Small intestine (tissue), 7 donors: ENCODE results near the gene AHDC1. TPM values are rescaled to one million over a fixed set of nuclear protein-coding genes. Genes with fewer than 3 reads are reported as not detected.
A peak's percentile ranks its signal among the peaks of the same experiment; 100 is the strongest.

Experiments used
- DNase-seq, 2 donors: peaks; one replicate each; pipeline versions ENCODE4 v3.0.0 to v3.0.0-alpha.2; 2013
- FAIRE-seq: peaks from 2 replicates; lab custom pipeline; 2012; peaks lifted over from hg19 to GRCh38; lab: Jason Lieb, UNC
- H3K27ac ChIP-seq, 3 donors: one replicate each; pipeline ENCODE4 v1.5.1; 2013; ENCODE audit warnings: low read length in 2 of 3, mild to moderate bottlenecking in 2 of 3, control low read depth in 1 of 3, inconsistent platforms in 1 of 3, low read depth in 1 of 3, moderate library complexity in 1 of 3
- H3K27me3 ChIP-seq, 3 donors: one replicate each; pipeline ENCODE4 v1.6.1; 2013; ENCODE audit warnings: low read length in 3 of 3, inconsistent platforms in 1 of 3; ENCODE audit not compliant: control insufficient read depth in 3 of 3, insufficient read depth in 3 of 3
- H3K36me3 ChIP-seq, 3 donors: one replicate each; pipeline ENCODE4 v1.6.1; 2013; ENCODE audit warnings: low read length in 3 of 3, inconsistent platforms in 1 of 3, low read depth in 1 of 3, mild to moderate bottlenecking in 1 of 3, moderate library complexity in 1 of 3; ENCODE audit not compliant: control insufficient read depth in 3 of 3, insufficient read depth in 2 of 3
- H3K4me1 ChIP-seq, 3 donors: one replicate each; pipeline ENCODE4 v1.6.1; 2013; ENCODE audit warnings: low read length in 2 of 3, inconsistent platforms in 1 of 3, low read depth in 1 of 3, mild to moderate bottlenecking in 1 of 3, moderate library complexity in 1 of 3; ENCODE audit not compliant: control insufficient read depth in 3 of 3, insufficient read depth in 2 of 3
- H3K4me3 ChIP-seq, 3 donors: one replicate each; pipeline ENCODE4 v1.5.1; 2013; ENCODE audit warnings: low read length in 3 of 3, control low read depth in 1 of 3, inconsistent platforms in 1 of 3, low read depth in 1 of 3, mild to moderate bottlenecking in 1 of 3, moderate library complexity in 1 of 3
- H3K9me3 ChIP-seq, 2 donors: one replicate each; pipeline ENCODE4 v1.6.1; 2013; ENCODE audit warnings: low read depth in 1 of 2, low read length in 1 of 2; ENCODE audit not compliant: control insufficient read depth in 2 of 2, insufficient read depth in 1 of 2
- WGBS, 3 donors: extraction: QIAGEN DNeasy Blood & Tissue Kit; methylation state at CpG; one replicate each; pipeline ENCODE4 v1.1.7; 2013; 5-methylcytosine and 5-hydroxymethylcytosine counted together
- polyA plus RNA-seq, 4 donors: library from polyadenylated mRNA; stranded (reverse) in 3 of 4; unstranded in 1 of 4; fragments of 200-250 nt in 3 of 4; fragments of 120-200 nt in 1 of 4; gene quantifications; one replicate each; pipeline versions ENCODE4 v1.2.1 to v1.2.3, GENCODE V29; 2013
- donor health status: healthy with polysubstance abuse.
- donor health status: control.
- donor health status: control.
- donor health status: Bipolar disorder and iron deficiency.
- donor health status: healthy.

The AHDC1 gene
- polyA plus RNA-seq, 4 donors: 3.5 to 17.4 (median 6.9) TPM

GRCh38 chr1:27635396-27636142 lies 31.6 kb upstream of the AHDC1 start:
- Histone ChIP-seq H3K27me3 (peaks cover 0 to 50% (median 0%) of the 10 kb centered on the region in 3 donors), H3K9me3 (no peaks in the 10 kb centered on the region), H3K36me3 (no peaks in the 10 kb centered on the region), H3K4me1 (peaks cover 0 to 4% (median 0%) of the 10 kb centered on the region in 3 donors), H3K4me3 (no peak overlapping the region), H3K27ac (no peak overlapping the region)
- DNase-seq (no peak), FAIRE-seq (no peak)
- WGBS, 3 donors: 82 to 86% (median 83%) methylated on average over 11 of the region's 11 CpGs

GRCh38 chr1:27634985-27635367 lies 31.0 kb upstream of the AHDC1 start, which contains the start of gene FGR:
FGR (minus strand) TSS chr1:27635185; CDS start chr1:27623916, 11,269 bp downstream.
- peak within 1 kb of the TSS; percentile 25 to 33 (median 32) for H3K4me3 ChIP-seq
- no peak for FAIRE-seq
- DNase-seq: no peak
- no peaks in the 10 kb centered on the region for H3K36me3 ChIP-seq
- peaks cover 0 to 51% (median 0%) of the 10 kb centered on the region in 3 donors for H3K27me3 ChIP-seq
- H3K27ac ChIP-seq: peak within 1 kb of the TSS in 1 of 3 donors; percentile 75
- no peaks in the 10 kb centered on the region for H3K9me3 ChIP-seq
- H3K4me1 ChIP-seq: peaks cover 0 to 4% (median 0%) of the 10 kb centered on the region in 3 donors
- WGBS, 3 donors: 26 to 31% (median 26%) methylated on average over 14 to 28 of the region's 28 CpGs

- Histone ChIP-seq H3K4me1 (peaks cover 0 to 4% (median 0%) of the 10 kb centered on the region in 3 donors), H3K27ac (peak overlapping the region in 1 of 3 donors; percentile 75), H3K27me3 (peaks cover 0 to 51% (median 0%) of the 10 kb centered on the region in 3 donors), H3K4me3 (peak overlapping the region; percentile 25 to 33 (median 32)), H3K36me3 (no peaks in the 10 kb centered on the region), H3K9me3 (no peaks in the 10 kb centered on the region)
- FAIRE-seq (no peak), DNase-seq (peak in 1 of 2 donors; percentile 53)
- WGBS, 3 donors: 4 to 7% (median 5%) methylated on average over 38 to 63 of the region's 63 CpGs
These were observed 30.4 kb upstream of the AHDC1 start for GRCh38 chr1:27634177-27634984.

GRCh38 chr1:27633640-27634176 lies 29.8 kb upstream of the AHDC1 start:
- FAIRE-seq (no peak), DNase-seq (no peak)
- H3K36me3 ChIP-seq: no peaks in the 10 kb centered on the region
- peaks cover 0 to 4% (median 0%) of the 10 kb centered on the region in 3 donors for H3K4me1 ChIP-seq
- peak overlapping the region in 1 of 3 donors; percentile 75 for H3K27ac ChIP-seq
- peak overlapping the region in 2 of 3 donors; percentile 32 to 33 for H3K4me3 ChIP-seq
- H3K27me3 ChIP-seq: peaks cover 0 to 56% (median 0%) of the 10 kb centered on the region in 3 donors
- no peaks in the 10 kb centered on the region for H3K9me3 ChIP-seq
- 25 to 31% (median 26%) methylated on average over 17 of the region's 17 CpGs for WGBS, 3 donors

- Histone ChIP-seq H3K27me3 (peaks cover 0 to 59% (median 0%) of the 10 kb centered on the region in 3 donors), H3K4me3 (no peak overlapping the region), H3K9me3 (no peaks in the 10 kb centered on the region), H3K36me3 (no peaks in the 10 kb centered on the region), H3K4me1 (peaks cover 0 to 4% (median 0%) of the 10 kb centered on the region in 3 donors), H3K27ac (peak overlapping the region in 1 of 3 donors; percentile 75)
- DNase-seq: no peak
- 69 to 82% (median 79%) methylated on average over 5 of the region's 5 CpGs for WGBS, 3 donors
- no peak for FAIRE-seq
These were observed 29.3 kb upstream of the AHDC1 start for GRCh38 chr1:27633298-27633610.

- no peak for FAIRE-seq
- H3K36me3 ChIP-seq: no peaks in the 10 kb centered on the region
- WGBS, 3 donors: 48 to 59% (median 48%) methylated on average over 14 of the region's 14 CpGs
- H3K27ac ChIP-seq: peak overlapping the region in 1 of 3 donors; percentile 75
- no peak overlapping the region for H3K4me3 ChIP-seq
- H3K9me3 ChIP-seq: no peaks in the 10 kb centered on the region
- peaks cover 0 to 61% (median 0%) of the 10 kb centered on the region in 3 donors for H3K27me3 ChIP-seq
- peak in 1 of 2 donors; percentile 33 for DNase-seq
- H3K4me1 ChIP-seq: peaks cover 0 to 4% (median 0%) of the 10 kb centered on the region in 3 donors
These were observed 28.7 kb upstream of the AHDC1 start for GRCh38 chr1:27632387-27633297.

- H3K4me1 ChIP-seq: peaks cover 0 to 12% (median 0%) of the 10 kb centered on the region in 3 donors
- WGBS, 3 donors: 56 to 71% (median 64%) methylated on average over 5 of the region's 5 CpGs
- H3K27ac ChIP-seq: peak overlapping the region in 2 of 3 donors; percentile 2 to 84
- FAIRE-seq (no peak), DNase-seq (no peak)
- no peaks in the 10 kb centered on the region for H3K36me3 ChIP-seq
- H3K4me3 ChIP-seq: no peak overlapping the region
- H3K27me3 ChIP-seq: peaks cover 0 to 61% (median 0%) of the 10 kb centered on the region in 3 donors
- no peaks in the 10 kb centered on the region for H3K9me3 ChIP-seq
These were observed 27.0 kb upstream of the AHDC1 start for GRCh38 chr1:27630859-27631491.
